Middle frontal gyrus (tissue), 1 donor: Measurements from ENCODE around the gene RALGAPA2.
A peak's percentile ranks its signal among the peaks of the same experiment; 100 is the strongest.

ENCODE experiments used
- DNase-seq: peaks from one replicate; pipeline ENCODE4 v3.0.0-alpha.2; 2015; ENCODE audit warnings: low spot score; ENCODE audit errors: extremely low spot score

RALGAPA2 gene

DNA sequence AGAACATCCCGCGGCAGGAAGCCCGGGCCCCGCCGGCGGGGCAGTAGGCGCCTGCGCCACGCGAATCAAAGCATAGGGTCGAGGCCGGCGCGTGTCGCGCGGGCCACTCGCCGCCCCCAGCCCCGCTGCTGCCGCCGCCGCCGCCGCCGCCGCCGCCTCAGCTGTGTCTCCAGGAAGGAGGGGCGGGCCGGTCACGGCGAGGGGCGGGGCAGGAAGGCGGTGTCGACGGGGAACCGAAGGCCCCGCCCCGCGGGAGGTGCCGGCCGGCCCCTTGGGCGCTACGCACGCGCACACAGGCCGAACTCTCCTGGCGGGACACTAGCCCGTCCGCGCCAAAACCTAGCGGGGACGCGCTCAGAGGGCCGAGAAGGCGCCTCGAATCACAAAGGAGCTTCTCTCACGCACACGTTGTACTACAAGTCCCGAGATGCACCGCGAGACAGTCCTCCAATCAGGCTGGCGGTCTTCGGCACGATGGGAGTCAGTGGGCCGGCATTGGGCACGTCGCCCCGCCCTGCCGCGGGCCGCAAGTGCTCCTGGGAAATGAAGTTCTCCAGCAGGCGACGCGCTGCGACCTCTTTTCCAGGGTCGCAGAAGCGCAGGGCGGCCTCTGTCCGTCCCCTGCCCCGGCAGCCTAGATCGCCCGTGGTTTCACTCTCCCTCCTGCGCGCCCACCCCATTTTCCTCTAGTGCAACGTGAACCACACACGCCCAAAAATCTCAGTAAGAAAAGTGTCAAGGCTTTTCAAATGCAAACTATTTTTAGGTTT is at the start of gene RALGAPA2:
TSS of gene RALGAPA2 (minus strand) at position 171 of the 770 bp plus-strand sequence. CDS start at position 7, 164 bp downstream.
- peak; percentile 97 for DNase-seq

GRCh38 chr20:20761301-20761700 is 48.9 kb upstream of the RALGAPA2 start:
- no peak for DNase-seq

DNA sequence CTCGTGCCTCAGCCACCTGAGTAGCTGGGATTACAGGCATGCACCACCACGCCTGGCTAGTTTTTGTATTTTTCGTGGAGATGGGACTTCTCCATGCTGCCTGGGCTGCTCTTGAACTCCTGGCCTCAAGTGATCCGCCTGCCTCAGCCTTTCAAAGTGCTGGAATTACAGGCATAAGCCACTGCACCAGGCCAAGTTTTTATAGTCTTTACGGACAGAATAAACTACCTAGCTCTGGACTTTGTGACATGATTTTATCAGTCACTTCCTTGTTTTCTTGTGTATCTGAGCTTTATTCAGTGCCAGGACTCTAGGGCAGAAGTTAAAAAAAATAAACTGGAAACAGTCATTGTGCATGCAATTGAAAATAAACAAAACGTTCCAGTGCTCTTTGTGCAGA is 46.7 kb upstream of the RALGAPA2 start:
- no peak for DNase-seq

DNA sequence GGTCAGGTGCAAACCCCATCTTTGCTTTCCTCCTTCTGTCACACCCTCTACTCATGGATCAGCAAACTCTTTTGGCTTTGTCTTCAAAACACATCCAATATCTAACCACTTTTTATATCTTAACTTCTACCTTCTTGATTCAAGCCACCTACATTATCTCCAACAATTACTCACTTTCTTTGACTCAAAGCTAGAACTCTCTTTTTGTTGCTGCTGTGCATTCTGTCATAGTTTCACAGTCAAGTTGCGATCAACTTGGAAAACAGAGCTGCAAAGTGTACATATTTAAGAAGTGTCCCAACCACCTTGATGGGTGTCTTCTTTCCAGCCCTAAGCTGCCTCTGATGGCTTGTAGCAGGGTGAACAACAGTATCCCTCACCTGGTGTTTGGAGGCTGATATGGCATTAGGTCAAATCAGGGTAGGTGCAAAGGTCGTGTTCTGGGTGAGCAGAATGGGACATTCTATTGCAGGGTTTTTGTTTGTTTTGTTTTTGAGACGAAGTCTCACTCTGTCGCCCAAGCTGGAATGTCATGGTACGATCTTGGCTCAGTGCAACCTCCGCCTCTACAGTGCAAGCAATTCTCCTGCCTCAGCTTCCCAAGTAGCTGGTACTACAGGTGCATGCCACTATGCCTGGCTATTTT is 43.4 kb upstream of the RALGAPA2 start:
- DNase-seq: no peak

- DNase-seq: no peak
Observed at GRCh38 chr20:20755231-20755630, 42.8 kb upstream of the RALGAPA2 start.

DNA sequence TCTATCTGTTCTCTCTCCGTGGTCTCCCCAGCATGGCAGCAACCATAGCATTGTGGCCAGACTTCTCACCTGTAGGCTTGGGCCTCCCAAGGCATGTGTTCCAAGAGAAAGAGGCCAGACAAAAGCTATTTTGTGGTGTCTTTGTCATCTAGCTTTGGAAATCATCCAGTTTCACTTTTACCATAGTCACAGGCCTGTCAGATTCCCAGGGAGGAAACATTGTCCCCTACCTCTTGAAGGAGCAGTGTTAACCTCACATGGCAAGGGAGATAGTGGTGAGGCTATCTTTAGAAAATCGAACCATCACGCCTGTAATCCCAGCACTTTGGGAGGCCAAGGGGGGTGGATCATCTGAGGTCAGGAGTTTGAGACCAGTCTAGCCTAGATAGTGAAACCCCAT is 42.3 kb upstream of the RALGAPA2 start:
- DNase-seq: no peak

DNA sequence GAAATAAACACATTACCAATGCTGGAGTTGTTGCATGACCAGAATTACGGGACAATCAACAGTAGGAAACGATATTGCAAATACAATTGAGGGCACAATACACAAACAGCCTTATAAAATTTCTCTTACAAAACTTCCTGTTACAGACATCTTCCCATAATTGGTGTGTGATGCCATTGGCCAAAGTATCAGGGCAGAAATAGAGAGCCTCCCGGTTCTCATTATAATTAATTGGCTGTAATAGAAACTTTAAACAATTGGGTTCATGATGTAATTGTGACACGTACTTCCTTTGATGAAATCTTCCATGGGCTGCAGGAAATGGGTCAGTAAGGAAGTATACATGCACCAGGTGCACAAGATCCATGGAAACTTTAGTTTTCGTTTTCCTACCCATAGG is 40.3 kb upstream of the RALGAPA2 start:
- DNase-seq: no peak

GRCh38 chr20:20747298-20747697 is 34.9 kb upstream of the RALGAPA2 start:
- no peak for DNase-seq

GRCh38 chr20:20744170-20744725 is 31.8 kb upstream of the RALGAPA2 start:
- DNase-seq: no peak

GRCh38 chr20:20743511-20744169 is 31.2 kb upstream of the RALGAPA2 start:
- peak; percentile 4 for DNase-seq

DNA sequence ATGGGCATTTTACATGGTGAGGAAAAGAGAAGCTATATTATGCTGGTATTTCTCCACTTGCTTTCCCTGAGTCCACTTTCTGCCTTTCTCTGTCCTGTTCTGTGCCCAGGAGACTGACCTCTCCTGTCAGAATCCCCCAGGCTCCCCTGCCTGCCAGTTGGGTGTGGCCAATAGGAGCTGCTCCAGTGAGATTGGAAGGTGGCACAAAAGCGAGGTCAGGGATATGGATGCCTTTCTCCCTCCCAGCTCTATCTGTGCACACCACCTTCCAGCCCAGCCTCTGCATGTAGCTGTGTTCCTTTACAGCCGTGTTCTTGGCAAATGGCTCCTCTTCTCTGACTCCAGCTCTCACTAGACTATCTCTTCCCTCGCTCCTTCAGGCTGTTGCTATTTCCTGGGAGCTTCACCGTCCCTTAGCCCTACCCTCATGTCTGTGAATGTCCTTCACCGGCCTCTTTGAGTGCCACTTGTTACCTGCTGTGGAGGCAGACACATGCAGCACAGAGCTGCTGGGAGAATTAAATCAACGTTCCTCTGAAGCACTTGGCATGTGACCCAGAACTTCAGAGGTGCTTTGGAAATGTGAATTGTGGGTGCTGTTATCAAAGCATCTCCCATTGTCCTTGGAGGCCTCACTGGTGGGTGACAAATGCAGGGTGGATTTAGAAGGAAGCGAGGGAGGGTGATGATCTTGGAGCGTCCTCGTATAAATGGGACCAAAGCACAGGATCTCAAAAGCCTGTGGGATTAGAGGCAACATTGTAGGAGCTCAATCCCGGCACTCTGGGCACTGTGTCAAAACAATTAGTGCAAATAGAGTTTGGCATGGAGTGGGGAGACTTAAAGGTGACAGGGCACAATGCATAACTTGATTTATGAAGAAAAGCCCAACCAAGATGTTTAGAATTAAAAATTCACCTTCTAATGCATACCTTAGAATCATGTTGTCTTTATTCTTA is 28.9 kb upstream of the RALGAPA2 start:
- DNase-seq: no peak

DNA sequence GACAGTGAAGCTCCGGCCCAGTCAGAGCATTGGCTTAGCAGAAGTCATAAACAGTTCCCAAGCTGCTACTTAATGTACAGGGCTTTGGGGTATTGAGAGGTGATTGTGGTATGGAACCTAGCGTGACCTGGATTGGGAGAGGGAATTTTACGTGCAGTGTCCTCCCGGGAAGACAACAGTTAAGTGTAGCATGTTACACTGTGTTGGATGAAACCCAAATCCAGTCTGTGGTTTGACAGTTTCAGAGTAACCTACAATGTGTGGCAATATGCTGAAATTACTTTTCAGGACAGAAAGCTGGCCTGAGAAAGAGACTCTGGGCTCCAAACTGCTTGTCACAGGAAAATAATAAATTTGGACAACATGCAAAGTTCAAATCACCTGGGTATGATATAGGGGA is 28.1 kb upstream of the RALGAPA2 start:
- DNase-seq: no peak

GRCh38 chr20:20737158-20737557 is 24.7 kb upstream of the RALGAPA2 start:
- no peak for DNase-seq

GRCh38 chr20:20736303-20736702 is 23.9 kb upstream of the RALGAPA2 start:
- no peak for DNase-seq

DNA sequence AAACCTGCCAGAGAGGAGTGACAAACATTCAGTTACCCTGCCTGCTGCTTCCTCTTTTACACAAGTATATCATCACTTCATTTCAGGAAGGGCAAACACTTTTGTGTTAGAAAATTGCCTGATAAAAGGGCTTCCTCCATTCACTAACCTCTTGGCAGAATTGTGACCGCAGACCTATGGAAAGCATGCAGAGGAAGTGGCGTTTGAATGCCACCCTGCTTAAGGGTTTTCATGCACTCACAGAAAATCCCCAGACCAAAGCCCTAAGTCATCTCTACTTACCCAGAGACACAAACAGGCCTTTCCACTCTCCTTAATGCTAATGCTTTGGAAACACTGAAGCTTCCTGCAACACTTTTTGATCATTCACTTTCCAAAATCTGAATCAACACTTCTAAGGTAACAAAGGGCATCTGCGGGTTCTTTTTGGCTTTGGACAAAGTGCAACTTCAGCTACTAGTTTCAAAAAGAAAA is 22.1 kb upstream of the RALGAPA2 start:
- DNase-seq: no peak

GRCh38 chr20:20733943-20734342 is 21.5 kb upstream of the RALGAPA2 start:
- DNase-seq: no peak

DNA sequence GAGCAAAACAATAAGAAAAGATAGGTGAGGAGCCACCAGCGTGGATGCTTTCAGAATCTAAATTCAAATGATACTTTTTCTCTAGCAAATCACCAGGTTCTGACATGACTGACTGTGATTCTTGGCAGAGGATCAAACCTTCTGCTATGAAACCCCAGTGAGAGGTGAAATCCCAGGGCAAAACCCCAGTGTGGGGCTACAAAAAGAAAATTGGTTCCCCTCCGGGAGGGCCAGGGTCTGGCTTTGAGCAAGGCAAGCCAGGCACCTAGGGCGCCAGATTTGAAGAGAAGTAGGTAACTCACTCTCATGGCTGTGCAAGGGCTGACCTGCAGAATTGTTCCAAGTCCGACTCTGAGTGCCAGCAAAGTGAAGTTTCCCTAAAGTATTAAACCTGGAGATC is 20.2 kb upstream of the RALGAPA2 start:
- DNase-seq: no peak

- no peak for DNase-seq
Observed at GRCh38 chr20:20731945-20732296, 19.5 kb upstream of the RALGAPA2 start.

- DNase-seq: no peak
Observed at GRCh38 chr20:20731000-20731944, 18.8 kb upstream of the RALGAPA2 start.

DNA sequence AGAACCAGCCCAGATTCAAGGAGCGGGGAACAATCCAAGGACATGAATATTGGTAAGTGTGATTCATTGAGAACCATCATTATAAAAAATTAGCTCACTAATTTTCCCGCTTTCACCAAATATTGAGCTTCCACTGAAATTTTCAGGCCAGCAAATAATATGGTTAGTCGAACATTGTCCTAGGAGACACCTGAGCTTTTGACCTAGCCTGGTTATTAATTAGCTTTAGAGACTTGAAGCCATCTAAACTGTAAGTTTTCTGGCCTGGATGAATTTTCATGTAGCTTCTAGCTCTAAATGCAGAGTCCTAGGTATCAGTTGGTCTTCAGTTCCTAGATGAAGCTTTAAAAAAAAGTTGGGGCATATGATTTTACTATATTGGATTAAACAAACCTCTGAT is 17.1 kb upstream of the RALGAPA2 start:
- DNase-seq: no peak
